HUES64 (cell line): ENCODE measurements around the gene ADPRHL1.

Experiments used
- H3K27ac ChIP-seq: 2 replicates; pipeline ENCODE4 v1.7.0; 2013; ENCODE audit warnings: low read depth, low read length, inconsistent platforms
- H3K27me3 ChIP-seq: 2 replicates; pipeline ENCODE4 v1.6.1; 2013; ENCODE audit warnings: mild to moderate bottlenecking, low read length; ENCODE audit not compliant: insufficient read depth
- H3K36me3 ChIP-seq: 2 replicates; pipeline ENCODE4 v1.6.1; 2013; ENCODE audit warnings: mild to moderate bottlenecking, low read length; ENCODE audit not compliant: insufficient read depth
- H3K4me1 ChIP-seq: 2 replicates; pipeline ENCODE4 v1.6.1; 2013; ENCODE audit warnings: mild to moderate bottlenecking, low read length, moderate library complexity; ENCODE audit not compliant: insufficient read depth
- H3K4me3 ChIP-seq: 2 replicates; pipeline ENCODE4 v1.5.1; 2013; ENCODE audit warnings: mild to moderate bottlenecking, low read length, moderate library complexity
- H3K9ac ChIP-seq: 2 replicates; pipeline ENCODE4 v1.6.1; 2013; ENCODE audit warnings: mild to moderate bottlenecking, low read depth, low read length
- H3K9me3 ChIP-seq: 2 replicates; pipeline ENCODE4 v1.6.1; 2013; ENCODE audit warnings: low read depth, low read length; ENCODE audit not compliant: insufficient read depth
- WGBS: fragments of 150-250, 120-280 bp; methylation state at CpG from one replicate; pipeline ENCODE4 v1.1.7; 2013; ENCODE audit warnings: missing lambda C conversion rate; 5-methylcytosine and 5-hydroxymethylcytosine counted together

The ADPRHL1 gene

GRCh38 chr13:113411216-113412023 lies 41.9 kb downstream of the ADPRHL1 start:
- 94% methylated on average over 30 of the region's 30 CpGs for WGBS

GRCh38 chr13:113410472-113411201 lies 42.7 kb downstream of the ADPRHL1 start:
- H3K27ac ChIP-seq = no peak overlapping the region
- H3K9ac ChIP-seq = no peak overlapping the region
- H3K36me3 ChIP-seq = no peaks in the 10 kb centered on the region
- H3K4me3 ChIP-seq = no peak overlapping the region
- no peaks in the 10 kb centered on the region for H3K27me3 ChIP-seq
- WGBS = 86% methylated on average over 34 of the region's 34 CpGs
- no peaks in the 10 kb centered on the region for H3K9me3 ChIP-seq
- H3K4me1 ChIP-seq = no peaks in the 10 kb centered on the region

More at GRCh38 chr13:113411216-113412023, 41.9 kb downstream of the ADPRHL1 start:
- no peaks in the 10 kb centered on the region for H3K9me3 ChIP-seq
- no peaks in the 10 kb centered on the region for H3K4me1 ChIP-seq
- no peak overlapping the region for H3K4me3 ChIP-seq
- H3K36me3 ChIP-seq = no peaks in the 10 kb centered on the region
- no peak overlapping the region for H3K27ac ChIP-seq
- no peak overlapping the region for H3K9ac ChIP-seq
- no peaks in the 10 kb centered on the region for H3K27me3 ChIP-seq

DNA sequence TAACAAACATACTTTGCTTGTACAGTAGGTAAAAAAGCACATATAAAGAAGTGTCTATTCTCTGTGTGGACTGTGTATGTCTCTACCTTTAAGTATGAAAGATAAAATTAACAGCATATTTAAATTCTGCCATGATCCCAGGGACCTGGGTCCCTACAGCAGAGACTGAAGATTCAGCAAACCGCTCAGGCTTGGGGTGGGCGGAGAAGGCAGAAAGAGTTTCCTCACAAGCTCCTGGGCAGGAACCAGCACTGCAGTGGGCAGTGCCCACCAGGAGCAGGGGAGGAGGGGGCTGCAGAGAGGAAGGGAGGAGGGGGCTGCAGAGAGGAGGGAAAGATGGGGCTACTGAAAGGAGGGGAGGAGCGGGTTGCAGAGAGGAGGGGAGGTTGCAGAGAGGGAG lies 44.7 kb downstream of the ADPRHL1 start:
- no peak overlapping the region for H3K9ac ChIP-seq
- H3K27ac ChIP-seq = no peak overlapping the region
- H3K4me1 ChIP-seq = no peaks in the 10 kb centered on the region
- H3K4me3 ChIP-seq = no peak overlapping the region
- no peaks in the 10 kb centered on the region for H3K27me3 ChIP-seq
- H3K36me3 ChIP-seq = no peaks in the 10 kb centered on the region
- no peaks in the 10 kb centered on the region for H3K9me3 ChIP-seq
- 87% methylated on average over 3 of the region's 3 CpGs for WGBS

- Histone ChIP-seq H3K4me3 (no peak overlapping the region), H3K27ac (no peak overlapping the region), H3K27me3 (no peaks in the 10 kb centered on the region), H3K36me3 (no peaks in the 10 kb centered on the region), H3K4me1 (no peaks in the 10 kb centered on the region), H3K9ac (no peak overlapping the region), H3K9me3 (no peaks in the 10 kb centered on the region)
- 93% methylated on average over 41 of the region's 41 CpGs for WGBS
Measured at GRCh38 chr13:113407531-113408393, 45.5 kb downstream of the ADPRHL1 start.

DNA sequence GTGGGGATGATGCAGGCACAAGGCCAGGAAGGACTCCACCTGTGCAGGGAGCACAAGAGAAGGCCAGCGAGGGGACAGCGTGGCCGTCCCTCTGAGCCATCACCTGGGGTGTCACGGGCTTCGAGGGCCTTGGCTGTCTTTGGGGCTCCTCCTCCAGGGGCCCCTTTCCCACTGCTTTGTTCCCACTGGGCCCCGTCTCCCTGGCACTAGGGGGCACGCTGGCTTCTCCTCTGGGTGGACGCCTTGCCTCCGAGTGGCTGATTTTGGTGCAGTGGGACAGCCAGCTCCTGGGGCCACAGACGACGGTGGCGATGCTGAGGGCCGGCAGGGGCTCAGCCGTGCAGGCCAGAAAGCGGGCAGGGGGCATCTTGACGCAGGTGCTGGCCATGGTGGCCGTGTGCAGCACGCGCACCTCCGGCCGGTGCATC lies 46.2 kb downstream of the ADPRHL1 start:
- Histone ChIP-seq H3K36me3 (no peaks in the 10 kb centered on the region), H3K4me1 (no peaks in the 10 kb centered on the region), H3K9ac (no peak overlapping the region), H3K27ac (no peak overlapping the region), H3K4me3 (no peak overlapping the region), H3K27me3 (no peaks in the 10 kb centered on the region), H3K9me3 (no peaks in the 10 kb centered on the region)
- WGBS = 95% methylated on average over 21 of the region's 21 CpGs

- Histone ChIP-seq H3K27me3 (no peaks in the 10 kb centered on the region), H3K27ac (no peak overlapping the region), H3K4me1 (no peaks in the 10 kb centered on the region), H3K36me3 (no peaks in the 10 kb centered on the region), H3K9me3 (no peaks in the 10 kb centered on the region), H3K4me3 (no peak overlapping the region), H3K9ac (no peak overlapping the region)
- WGBS = 93% methylated on average over 28 of the region's 28 CpGs
Measured at GRCh38 chr13:113406321-113407102, 46.8 kb downstream of the ADPRHL1 start.

DNA sequence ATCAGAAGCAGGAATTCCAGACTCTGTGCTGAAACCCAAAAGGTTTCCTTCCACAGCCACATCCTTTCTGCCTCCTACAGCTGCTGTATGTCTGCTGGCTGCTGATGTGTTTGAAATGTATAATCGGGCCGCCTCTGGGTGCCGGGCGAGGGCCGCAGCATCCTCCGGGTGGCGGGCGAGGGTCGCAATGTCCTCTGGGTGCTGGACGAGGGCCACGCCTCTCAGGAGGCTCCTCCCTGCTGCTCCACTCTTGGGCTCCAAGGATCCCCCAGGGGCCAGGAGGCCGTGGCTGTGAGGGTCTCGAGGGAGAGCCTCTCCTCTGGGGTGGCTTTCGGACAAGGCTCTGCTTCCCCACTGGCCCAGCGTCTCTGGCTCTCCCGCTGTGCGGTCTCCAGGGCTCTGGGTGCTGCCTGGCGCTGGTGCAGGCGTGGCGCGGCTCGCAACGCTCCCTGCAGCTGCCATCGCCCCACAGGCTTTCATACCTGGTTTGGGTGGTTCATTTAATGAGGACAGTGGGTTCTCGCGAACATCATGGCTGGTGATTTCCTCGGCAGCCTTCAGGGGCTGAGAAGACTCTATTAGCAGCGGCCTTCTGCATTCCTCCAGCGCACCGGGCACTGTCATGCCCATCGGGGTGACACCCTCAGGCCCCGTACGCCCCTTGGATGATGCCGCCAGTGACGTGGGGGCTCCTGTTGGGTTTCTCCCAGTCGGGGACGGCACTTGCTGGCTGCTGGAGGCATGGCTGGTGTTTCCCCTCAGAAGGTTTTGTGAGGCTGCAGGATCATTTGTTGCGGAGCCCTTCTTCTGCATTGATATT lies 47.6 kb downstream of the ADPRHL1 start:
- H3K27me3 ChIP-seq = no peaks in the 10 kb centered on the region
- H3K4me1 ChIP-seq = no peaks in the 10 kb centered on the region
- H3K27ac ChIP-seq = no peak overlapping the region

GRCh38 chr13:113404723-113405471 lies 48.4 kb downstream of the ADPRHL1 start:
- H3K27ac ChIP-seq = no peak overlapping the region
- H3K4me1 ChIP-seq = no peaks in the 10 kb centered on the region
- no peaks in the 10 kb centered on the region for H3K36me3 ChIP-seq
- no peak overlapping the region for H3K9ac ChIP-seq
- H3K4me3 ChIP-seq = no peak overlapping the region
- no peaks in the 10 kb centered on the region for H3K27me3 ChIP-seq
- WGBS = 91% methylated on average over 34 of the region's 34 CpGs
- H3K9me3 ChIP-seq = no peaks in the 10 kb centered on the region

More for the DNA sequence above, 47.6 kb downstream of the ADPRHL1 start:
- 96% methylated on average over 38 of the region's 38 CpGs for WGBS
- H3K36me3 ChIP-seq = no peaks in the 10 kb centered on the region
- H3K4me3 ChIP-seq = no peak overlapping the region
- no peaks in the 10 kb centered on the region for H3K9me3 ChIP-seq
- H3K9ac ChIP-seq = no peak overlapping the region

- Histone ChIP-seq H3K27ac (no peak overlapping the region), H3K27me3 (no peaks in the 10 kb centered on the region)
- 89% methylated on average over 2 of the region's 2 CpGs for WGBS
Measured at GRCh38 chr13:113404366-113404722, 48.9 kb downstream of the ADPRHL1 start.

More at GRCh38 chr13:113404366-113404722, 48.9 kb downstream of the ADPRHL1 start:
- Histone ChIP-seq H3K9ac (no peak overlapping the region), H3K4me3 (no peak overlapping the region), H3K36me3 (no peaks in the 10 kb centered on the region), H3K4me1 (peaks cover 4% of the 10 kb centered on the region; the same call in 1 of the 2 replicates), H3K9me3 (no peaks in the 10 kb centered on the region)
